Common myeloid progenitor, CD34-positive (primary cell): ENCODE results near the gene NAA38.

Source experiments
- CTCF ChIA-PET: fragments of 350-600 bp; sonication (Branson Sonifier 250); formaldehyde crosslinking; loops from one replicate; lab custom pipeline; 2021; ENCODE audit warnings: antibody characterized with exemption; lab: Charles Lee
- POLR2A ChIA-PET: fragments of 350-600 bp; sonication (Branson Sonifier 250); formaldehyde crosslinking; loops from one replicate; lab custom pipeline; 2021; ENCODE audit warnings: antibody characterized with exemption; lab: Charles Lee
- DNase-seq, 3 donors: peaks; one replicate each; pipeline versions ENCODE4 v3.0.0 to v3.0.0-alpha.2; 2013
- H3K27ac ChIP-seq, 2 experiments: 1 replicate in 1 of 2; 2 replicates in 1 of 2; pipeline ENCODE4 v1.7.0; 2013; ENCODE audit warnings: inconsistent platforms in 2 of 2, low read length in 2 of 2, mild to moderate bottlenecking in 2 of 2, low read depth in 1 of 2, moderate library complexity in 1 of 2; ENCODE audit not compliant: severe bottlenecking in 2 of 2, insufficient read depth in 1 of 2, poor library complexity in 1 of 2
- H3K27me3 ChIP-seq, 5 experiments: replicated peaks in 2 of 5; 1 replicate in 3 of 5; 2 replicates in 2 of 5; pipeline versions ENCODE4 v1.6.1 to v1.7.0; 2013; ENCODE audit warnings: low read length in 4 of 5, mild to moderate bottlenecking in 2 of 5, moderate library complexity in 2 of 5, inconsistent platforms in 1 of 5; ENCODE audit not compliant: insufficient read depth in 5 of 5, control insufficient read depth in 4 of 5
- H3K36me3 ChIP-seq, 4 experiments: 1 replicate in 2 of 4; 2 replicates in 2 of 4; pipeline versions ENCODE4 v1.6.1 to v1.7.0; 2013; ENCODE audit warnings: low read length in 3 of 4, control low read depth in 1 of 4, mild to moderate bottlenecking in 1 of 4; ENCODE audit not compliant: control insufficient read depth in 4 of 4, insufficient read depth in 4 of 4
- H3K4me1 ChIP-seq, 4 experiments: 1 replicate in 3 of 4; 2 replicates in 1 of 4; pipeline versions ENCODE4 v1.6.1 to v1.7.1; 2013; ENCODE audit warnings: low read length in 3 of 4, mild to moderate bottlenecking in 3 of 4, control low read depth in 1 of 4, inconsistent platforms in 1 of 4, moderate library complexity in 1 of 4; ENCODE audit not compliant: control insufficient read depth in 4 of 4, insufficient read depth in 4 of 4; ENCODE audit errors: control extremely low read depth in 1 of 4
- H3K4me3 ChIP-seq, 7 experiments: 1 replicate in 4 of 7; 2 replicates in 3 of 7; pipeline versions ENCODE4 v1.5.1 to v1.7.0; 2013; ENCODE audit warnings: mild to moderate bottlenecking in 7 of 7, low read length in 6 of 7, moderate library complexity in 6 of 7, inconsistent platforms in 2 of 7, low read depth in 2 of 7, control low read depth in 1 of 7; ENCODE audit not compliant: insufficient read depth in 4 of 7, control insufficient read depth in 1 of 7; ENCODE audit errors: extremely low read depth in 1 of 7
- H3K9me3 ChIP-seq, 5 experiments: 1 replicate in 4 of 5; 2 replicates in 1 of 5; pipeline versions ENCODE4 v1.6.1 to v1.7.1; 2013; ENCODE audit warnings: low read length in 4 of 5, mild to moderate bottlenecking in 2 of 5, inconsistent platforms in 1 of 5, low read depth in 1 of 5, moderate library complexity in 1 of 5; ENCODE audit not compliant: control insufficient read depth in 4 of 5, insufficient read depth in 2 of 5; ENCODE audit errors: control extremely low read depth in 1 of 5
- WGBS: methylation state at CpG from one replicate; pipeline ENCODE4 v1.1.5; 2013; ENCODE audit not compliant: insufficient coverage; 5-methylcytosine and 5-hydroxymethylcytosine counted together

NAA38 gene

GRCh38 chr17:7820231-7820630, 37.1 kb downstream of the NAA38 start:
- ChIA-PET POLR2A (no interaction called here), CTCF (interaction anchor here (1.0 to 3.9 kb wide), 8 partner anchors 8 to 81 kb away, joined by 3 to 29 read pairs (median 7); partner anchors contain the start of gene KDM6B)
- Histone ChIP-seq H3K4me3 (no peak overlapping the region), H3K36me3 (no peaks in the 10 kb centered on the region), H3K4me1 (no peaks in the 10 kb centered on the region), H3K27me3 (peaks cover 0 to 2% (median 0%) of the 10 kb centered on the region in 5 experiments), H3K9me3 (no peaks in the 10 kb centered on the region), H3K27ac (no peak overlapping the region)
- WGBS = 100% methylated on average over 2 of the region's 5 CpGs
- no peak for DNase-seq

- ChIA-PET CTCF (interaction anchor here (1.1 to 3.9 kb wide), 4 partner anchors 9 to 79 kb away, joined by 4 to 29 read pairs (median 12); partner anchors contain the start of gene KDM6B), POLR2A (interaction anchor here (1.0 kb wide), 1 partner anchor 14 kb away, joined by 3 read pairs; no protein-coding TSS in a partner anchor)
- no peak overlapping the region for H3K4me3 ChIP-seq
- H3K27me3 ChIP-seq = no peaks in the 10 kb centered on the region
- H3K36me3 ChIP-seq = no peaks in the 10 kb centered on the region
- H3K9me3 ChIP-seq = no peaks in the 10 kb centered on the region
- WGBS = 89% methylated on average over 19 of the region's 27 CpGs
- H3K4me1 ChIP-seq = no peaks in the 10 kb centered on the region
- H3K27ac ChIP-seq = no peak overlapping the region
- DNase-seq = no peak
Observed at GRCh38 chr17:7818746-7819645, 38.4 kb downstream of the NAA38 start.

GRCh38 chr17:7818026-7818425, 39.3 kb downstream of the NAA38 start:
- Histone ChIP-seq H3K36me3 (no peaks in the 10 kb centered on the region), H3K27me3 (no peaks in the 10 kb centered on the region), H3K27ac (no peak overlapping the region), H3K4me3 (no peak overlapping the region), H3K4me1 (no peaks in the 10 kb centered on the region), H3K9me3 (no peaks in the 10 kb centered on the region)
- CTCF ChIA-PET = interaction anchor here (2.4 to 3.9 kb wide), 3 partner anchors 15 to 80 kb away, joined by 12 to 29 read pairs (median 13); partner anchors contain the start of gene KDM6B
- no peak for DNase-seq
- 100% methylated on average over 1 of the region's 10 CpGs for WGBS
- POLR2A ChIA-PET = interaction anchor here (0.6 to 1.0 kb wide), 2 partner anchors 15 to 34 kb away, joined by 3 read pairs; no protein-coding TSS in a partner anchor

GRCh38 chr17:7817643-7817964, 39.8 kb downstream of the NAA38 start:
- DNase-seq = no peak
- ChIA-PET CTCF (interaction anchor here (1.1 to 2.4 kb wide), 4 partner anchors 8 to 80 kb away, joined by 4 to 13 read pairs (median 6); no protein-coding TSS in a partner anchor), POLR2A (interaction anchor here (0.7 to 1.0 kb wide), 2 partner anchors 16 to 155 kb away, joined by 3 read pairs; no protein-coding TSS in a partner anchor)
- no peak overlapping the region for H3K27ac ChIP-seq
- no peaks in the 10 kb centered on the region for H3K36me3 ChIP-seq
- H3K9me3 ChIP-seq = no peaks in the 10 kb centered on the region
- H3K4me3 ChIP-seq = no peak overlapping the region
- 96% methylated on average over 8 of the region's 9 CpGs for WGBS
- H3K27me3 ChIP-seq = no peaks in the 10 kb centered on the region
- H3K4me1 ChIP-seq = no peaks in the 10 kb centered on the region

GRCh38 chr17:7816926-7817642, 40.3 kb downstream of the NAA38 start:
- ChIA-PET POLR2A (interaction anchor here (0.7 kb wide), 1 partner anchor 154 kb away, joined by 3 read pairs; no protein-coding TSS in a partner anchor), CTCF (interaction anchor here (0.7 to 2.4 kb wide), 9 partner anchors 9 to 172 kb away, joined by 3 to 9 read pairs (median 3); no protein-coding TSS in a partner anchor)
- 96% methylated on average over 10 of the region's 10 CpGs for WGBS
- H3K9me3 ChIP-seq = no peaks in the 10 kb centered on the region
- DNase-seq = no peak
- no peaks in the 10 kb centered on the region for H3K27me3 ChIP-seq
- no peak overlapping the region for H3K4me3 ChIP-seq
- no peaks in the 10 kb centered on the region for H3K36me3 ChIP-seq
- H3K4me1 ChIP-seq = no peaks in the 10 kb centered on the region
- H3K27ac ChIP-seq = no peak overlapping the region

DNA sequence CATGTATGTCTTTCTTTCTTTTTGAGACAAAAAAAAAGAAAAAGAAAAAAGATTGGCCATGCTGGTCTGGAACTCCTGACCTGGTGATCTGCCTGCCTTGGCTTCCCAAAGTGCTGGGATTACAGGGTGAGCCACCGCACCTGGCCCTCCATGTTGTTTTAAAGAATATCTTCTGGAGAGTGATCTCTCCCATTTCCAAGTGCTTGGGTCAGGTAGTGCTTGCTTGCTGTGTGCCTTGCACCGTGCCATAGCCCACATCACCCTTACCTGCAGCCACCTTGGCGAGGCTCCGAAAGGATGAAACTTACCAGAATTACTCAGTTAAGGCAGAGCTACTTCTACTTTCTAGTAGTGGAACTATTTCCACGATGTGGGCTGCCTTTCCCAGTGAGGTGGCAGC, 42.4 kb downstream of the NAA38 start:
- WGBS = 100% methylated on average over 5 of the region's 5 CpGs
- POLR2A ChIA-PET = interaction anchor here (0.7 kb wide), 1 partner anchor 16 kb away, joined by 3 read pairs; no protein-coding TSS in a partner anchor
- no peaks in the 10 kb centered on the region for H3K27me3 ChIP-seq
- no peaks in the 10 kb centered on the region for H3K36me3 ChIP-seq
- CTCF ChIA-PET = interaction anchor here (0.9 to 2.4 kb wide), 3 partner anchors 10 to 12 kb away, joined by 3 to 9 read pairs (median 4); no protein-coding TSS in a partner anchor
- peaks cover 2 to 7% (median 6%) of the 10 kb centered on the region in 4 experiments for H3K4me1 ChIP-seq
- H3K9me3 ChIP-seq = no peaks in the 10 kb centered on the region
- no peak for DNase-seq
- no peak overlapping the region for H3K27ac ChIP-seq
- H3K4me3 ChIP-seq = no peak overlapping the region
